ENCODE measurements around the gene MAFG.

DNA sequence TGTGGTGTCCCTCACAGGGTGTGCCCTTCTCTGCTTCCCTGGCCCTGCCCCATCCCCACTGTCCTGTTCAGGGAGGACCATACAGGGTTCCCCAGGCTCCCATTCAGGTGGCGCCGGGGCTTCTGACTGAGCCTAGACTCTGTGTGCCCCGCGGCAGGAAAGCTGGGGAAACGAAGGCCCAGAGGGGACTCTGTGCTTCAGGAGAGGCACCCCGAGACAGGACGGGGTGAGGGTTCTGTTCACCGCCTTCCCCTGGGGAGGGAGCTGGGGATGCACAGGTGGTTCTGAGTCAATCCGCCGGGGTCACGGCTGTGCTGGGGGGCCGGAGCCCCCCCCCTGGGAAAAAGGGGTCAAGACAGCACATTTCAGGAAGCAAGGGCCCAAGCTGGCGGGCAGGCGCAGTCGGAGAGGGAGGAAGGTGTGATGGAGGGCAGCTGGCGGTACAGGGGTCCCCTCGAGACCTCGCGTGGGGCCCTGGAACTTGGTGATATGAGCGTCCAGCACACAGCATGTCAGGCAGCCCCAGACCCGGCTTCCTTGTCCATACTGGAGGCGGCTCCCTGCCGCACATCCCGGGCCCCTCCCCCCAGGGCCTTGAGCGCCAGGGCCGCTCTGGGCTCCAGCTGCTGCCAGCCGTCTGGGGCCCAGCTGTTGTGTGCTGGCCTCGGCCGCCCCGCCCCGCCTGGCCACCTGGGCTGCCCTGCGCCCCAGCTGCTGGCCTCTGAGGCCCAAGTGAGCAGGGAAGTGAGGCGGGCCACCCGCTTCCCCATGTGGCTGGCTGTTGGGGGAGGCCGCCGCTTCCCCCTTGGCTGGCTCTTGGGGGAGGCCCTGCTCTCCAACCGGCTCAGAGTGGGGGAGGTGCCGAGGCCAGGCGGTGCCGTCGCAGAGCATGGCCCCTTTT is 39.1 kb upstream of the MAFG start:
- no peak for TF ChIP-seq GATA3 (IDR thresholded peaks at IDR 0.05; ENCODE audit: low read depth, low read length)
- TF ChIP-seq GATA2 (IDR thresholded peaks at IDR 0.05; ENCODE audit: low read depth, low read length): no peak
